ENCODE measurements around the gene PSMD8.

The PSMD8 gene

DNA sequence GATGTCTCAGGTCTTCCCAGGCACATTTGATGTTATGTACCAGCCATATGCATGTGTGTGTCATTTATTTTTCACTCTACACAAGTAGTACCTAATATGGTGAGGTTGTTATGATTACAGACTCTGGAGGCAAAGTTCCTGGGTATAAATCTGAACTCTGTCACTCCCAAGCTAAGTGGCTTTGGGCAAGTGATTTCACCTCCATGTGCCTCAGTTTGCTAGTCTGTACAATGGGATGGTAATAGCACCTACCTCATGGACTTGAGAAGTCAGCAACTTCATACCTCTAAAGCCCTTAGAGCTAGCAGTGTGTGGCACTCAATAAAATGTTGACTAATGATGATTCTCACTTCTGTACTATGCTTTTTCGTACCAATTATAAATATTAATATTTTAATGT lies 42.6 kb upstream of the PSMD8 start:
- no peaks in the 10 kb centered on the region for H3K9me3 ChIP-seq (ENCODE audit: low read length)
- no peaks in the 10 kb centered on the region; the same call in 1 of the 2 replicates for H3K36me3 ChIP-seq (ENCODE audit: insufficient read depth, low read length)
- no peak for TF ChIP-seq EZH2 (IDR thresholded peaks at IDR 0.05; ENCODE audit: borderline replicate concordance, low read length)
- TF ChIP-seq, protein P1, sequence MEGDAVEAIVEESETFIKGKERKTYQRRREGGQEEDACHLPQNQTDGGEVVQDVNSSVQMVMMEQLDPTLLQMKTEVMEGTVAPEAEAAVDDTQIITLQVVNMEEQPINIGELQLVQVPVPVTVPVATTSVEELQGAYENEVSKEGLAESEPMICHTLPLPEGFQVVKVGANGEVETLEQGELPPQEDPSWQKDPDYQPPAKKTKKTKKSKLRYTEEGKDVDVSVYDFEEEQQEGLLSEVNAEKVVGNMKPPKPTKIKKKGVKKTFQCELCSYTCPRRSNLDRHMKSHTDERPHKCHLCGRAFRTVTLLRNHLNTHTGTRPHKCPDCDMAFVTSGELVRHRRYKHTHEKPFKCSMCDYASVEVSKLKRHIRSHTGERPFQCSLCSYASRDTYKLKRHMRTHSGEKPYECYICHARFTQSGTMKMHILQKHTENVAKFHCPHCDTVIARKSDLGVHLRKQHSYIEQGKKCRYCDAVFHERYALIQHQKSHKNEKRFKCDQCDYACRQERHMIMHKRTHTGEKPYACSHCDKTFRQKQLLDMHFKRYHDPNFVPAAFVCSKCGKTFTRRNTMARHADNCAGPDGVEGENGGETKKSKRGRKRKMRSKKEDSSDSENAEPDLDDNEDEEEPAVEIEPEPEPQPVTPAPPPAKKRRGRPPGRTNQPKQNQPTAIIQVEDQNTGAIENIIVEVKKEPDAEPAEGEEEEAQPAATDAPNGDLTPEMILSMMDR (IDR thresholded peaks at IDR 0.05; ENCODE audit: low read length): no peak
- no peaks in the 10 kb centered on the region for H3K9me2 ChIP-seq (ENCODE audit: low read depth, low read length)
- no peaks in the 10 kb centered on the region for H4K20me1 ChIP-seq (ENCODE audit: insufficient read depth, low read length)
- no peak overlapping the region for H3K9ac ChIP-seq (ENCODE audit: low read length)
- no peak overlapping the region for H3K4me3 ChIP-seq (ENCODE audit: low read depth, low read length, poor library complexity, severe bottlenecking)
- no peak overlapping the region for H3K4me2 ChIP-seq (ENCODE audit: low read length)
- H3F3A ChIP-seq (ENCODE audit: insufficient read depth, low read length): no peaks in the 10 kb centered on the region
- H3K4me1 ChIP-seq (ENCODE audit: insufficient read depth, low read length, severe bottlenecking): no peaks in the 10 kb centered on the region
- no peak overlapping the region for H3K27ac ChIP-seq (ENCODE audit: low read depth, low read length, poor library complexity, severe bottlenecking)
- H2AFZ ChIP-seq (ENCODE audit: low read length): no peak overlapping the region
- H3K27me3 ChIP-seq (ENCODE audit: insufficient read depth, low read length): no peaks in the 10 kb centered on the region
- no peaks in the 10 kb centered on the region for H3K79me2 ChIP-seq (ENCODE audit: insufficient read depth, low read length)

DNA sequence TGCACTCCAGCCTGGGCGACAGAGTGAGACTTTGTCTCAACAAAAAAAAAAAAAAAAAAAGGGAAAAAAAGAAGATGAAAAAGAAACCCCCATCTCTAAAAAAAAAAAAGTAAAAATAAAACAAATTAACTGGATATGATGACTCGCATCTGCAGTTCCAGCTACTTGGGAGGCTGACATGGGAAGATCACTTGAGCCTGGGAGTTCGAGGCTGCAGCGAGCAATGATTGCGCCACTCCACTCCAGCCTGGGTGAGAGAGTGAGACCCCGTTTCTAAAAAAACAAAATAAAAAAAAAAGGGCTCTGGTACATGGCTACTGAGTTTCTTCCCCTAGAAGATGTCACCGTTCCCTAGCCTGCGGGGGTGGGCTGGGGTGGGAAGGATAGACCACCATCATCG lies 41.1 kb upstream of the PSMD8 start:
- H4K20me1 ChIP-seq (ENCODE audit: insufficient read depth, low read length): no peaks in the 10 kb centered on the region
- H3K27me3 ChIP-seq (ENCODE audit: insufficient read depth, low read length): no peaks in the 10 kb centered on the region
- TF ChIP-seq, protein P1 (IDR thresholded peaks at IDR 0.05; ENCODE audit: low read length): no peak
- no peak for TF ChIP-seq EZH2 (IDR thresholded peaks at IDR 0.05; ENCODE audit: borderline replicate concordance, low read length)
- H3K9me3 ChIP-seq (ENCODE audit: low read length): no peaks in the 10 kb centered on the region
- no peak overlapping the region for H3K27ac ChIP-seq (ENCODE audit: low read depth, low read length, poor library complexity, severe bottlenecking)
- no peak overlapping the region for H3K4me2 ChIP-seq (ENCODE audit: low read length)
- no peaks in the 10 kb centered on the region for H3K9me2 ChIP-seq (ENCODE audit: low read depth, low read length)
- no peak overlapping the region for H2AFZ ChIP-seq (ENCODE audit: low read length)
- H3K36me3 ChIP-seq (ENCODE audit: insufficient read depth, low read length): no peaks in the 10 kb centered on the region; the same call in 1 of the 2 replicates
- peaks cover 9% of the 10 kb centered on the region for H3K4me1 ChIP-seq (ENCODE audit: insufficient read depth, low read length, severe bottlenecking)
- no peak overlapping the region for H3K4me3 ChIP-seq (ENCODE audit: low read depth, low read length, poor library complexity, severe bottlenecking)
- H3K79me2 ChIP-seq (ENCODE audit: insufficient read depth, low read length): no peaks in the 10 kb centered on the region
- no peak overlapping the region for H3K9ac ChIP-seq (ENCODE audit: low read length)
- H3F3A ChIP-seq (ENCODE audit: insufficient read depth, low read length): no peaks in the 10 kb centered on the region

DNA sequence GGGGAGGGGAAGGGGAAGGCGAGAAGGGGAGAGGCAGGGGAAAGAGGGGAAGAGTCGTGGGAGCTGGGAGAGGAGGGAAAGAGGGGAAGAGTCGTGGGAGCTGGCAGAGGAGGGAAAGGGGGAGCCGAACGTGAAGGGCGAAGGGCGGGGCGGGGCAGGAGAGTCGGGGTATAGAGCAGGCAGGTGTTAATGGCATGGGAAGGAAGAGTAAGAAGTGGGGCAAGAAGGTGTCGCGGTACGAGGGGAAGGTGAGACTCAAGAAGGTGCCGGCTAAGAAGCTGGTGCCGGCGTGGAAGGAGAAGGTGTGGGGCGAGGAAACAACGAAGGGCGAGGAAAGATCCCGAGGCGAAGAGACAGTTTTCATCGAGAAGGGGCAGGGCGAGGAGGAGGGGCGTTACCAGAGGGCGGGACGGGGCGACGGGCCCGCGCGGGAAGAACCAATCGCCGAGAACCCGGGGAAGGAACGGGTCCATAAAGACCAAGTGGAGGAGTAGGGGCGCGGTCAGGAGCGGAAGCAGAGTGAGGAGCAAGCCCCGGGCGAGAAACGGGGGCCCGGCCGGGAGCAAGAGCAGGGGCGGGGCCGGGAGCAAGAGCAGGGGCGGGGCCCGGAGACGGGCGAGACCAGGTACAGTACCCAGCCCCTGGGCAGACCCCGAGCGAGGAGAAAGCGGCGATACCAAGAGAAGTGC lies 38.3 kb upstream of the PSMD8 start:
- H3K27me3 ChIP-seq (ENCODE audit: insufficient read depth, low read length): no peaks in the 10 kb centered on the region
- H3K9ac ChIP-seq (ENCODE audit: low read length): peak overlapping the region; percentile 66
- H3F3A ChIP-seq (ENCODE audit: insufficient read depth, low read length): no peaks in the 10 kb centered on the region
- H3K36me3 ChIP-seq (ENCODE audit: insufficient read depth, low read length): no peaks in the 10 kb centered on the region
- no peaks in the 10 kb centered on the region for H3K79me2 ChIP-seq (ENCODE audit: insufficient read depth, low read length)
- H3K9me3 ChIP-seq (ENCODE audit: low read length): no peaks in the 10 kb centered on the region
- no peaks in the 10 kb centered on the region for H3K9me2 ChIP-seq (ENCODE audit: low read depth, low read length)
- no peaks in the 10 kb centered on the region for H4K20me1 ChIP-seq (ENCODE audit: insufficient read depth, low read length)
- H3K4me2 ChIP-seq (ENCODE audit: low read length): peak overlapping the region; percentile 74
- peak overlapping the region; percentile 68 for H3K4me3 ChIP-seq (ENCODE audit: low read depth, low read length, poor library complexity, severe bottlenecking)
- peaks cover 9% of the 10 kb centered on the region for H3K4me1 ChIP-seq (ENCODE audit: insufficient read depth, low read length, severe bottlenecking)
- H3K27ac ChIP-seq (ENCODE audit: low read depth, low read length, poor library complexity, severe bottlenecking): peak overlapping the region; percentile 83
- H2AFZ ChIP-seq (ENCODE audit: low read length): 0 out of 2 replicates have a peak overlapping the region, but pooled peaks have one; percentile 18
- no peak for TF ChIP-seq EZH2 (IDR thresholded peaks at IDR 0.05; ENCODE audit: borderline replicate concordance, low read length)
- TF ChIP-seq, protein P1 (IDR thresholded peaks at IDR 0.05; ENCODE audit: low read length): no peak

Data from OCI-LY1 (cell line).